GM12874 (cell line): Measurements from ENCODE around the gene PRKCZ.

Experiments
- TF ChIP-seq, protein P1 (sequence below): IDR thresholded peaks from 2 replicates; pipeline ENCODE4 v1.5.1; 2011; ENCODE audit warnings: low read depth, mild to moderate bottlenecking, control low read depth, low read length, moderate library complexity; ENCODE audit not compliant: insufficient read depth

The PRKCZ gene

GRCh38 chr1:2101946-2102345 is 51.7 kb downstream of the PRKCZ start:
- TF ChIP-seq, protein P1, sequence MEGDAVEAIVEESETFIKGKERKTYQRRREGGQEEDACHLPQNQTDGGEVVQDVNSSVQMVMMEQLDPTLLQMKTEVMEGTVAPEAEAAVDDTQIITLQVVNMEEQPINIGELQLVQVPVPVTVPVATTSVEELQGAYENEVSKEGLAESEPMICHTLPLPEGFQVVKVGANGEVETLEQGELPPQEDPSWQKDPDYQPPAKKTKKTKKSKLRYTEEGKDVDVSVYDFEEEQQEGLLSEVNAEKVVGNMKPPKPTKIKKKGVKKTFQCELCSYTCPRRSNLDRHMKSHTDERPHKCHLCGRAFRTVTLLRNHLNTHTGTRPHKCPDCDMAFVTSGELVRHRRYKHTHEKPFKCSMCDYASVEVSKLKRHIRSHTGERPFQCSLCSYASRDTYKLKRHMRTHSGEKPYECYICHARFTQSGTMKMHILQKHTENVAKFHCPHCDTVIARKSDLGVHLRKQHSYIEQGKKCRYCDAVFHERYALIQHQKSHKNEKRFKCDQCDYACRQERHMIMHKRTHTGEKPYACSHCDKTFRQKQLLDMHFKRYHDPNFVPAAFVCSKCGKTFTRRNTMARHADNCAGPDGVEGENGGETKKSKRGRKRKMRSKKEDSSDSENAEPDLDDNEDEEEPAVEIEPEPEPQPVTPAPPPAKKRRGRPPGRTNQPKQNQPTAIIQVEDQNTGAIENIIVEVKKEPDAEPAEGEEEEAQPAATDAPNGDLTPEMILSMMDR = no peak

- TF ChIP-seq, protein P1 = no peak
Measured at GRCh38 chr1:2102753-2103152, 52.5 kb downstream of the PRKCZ start.

DNA sequence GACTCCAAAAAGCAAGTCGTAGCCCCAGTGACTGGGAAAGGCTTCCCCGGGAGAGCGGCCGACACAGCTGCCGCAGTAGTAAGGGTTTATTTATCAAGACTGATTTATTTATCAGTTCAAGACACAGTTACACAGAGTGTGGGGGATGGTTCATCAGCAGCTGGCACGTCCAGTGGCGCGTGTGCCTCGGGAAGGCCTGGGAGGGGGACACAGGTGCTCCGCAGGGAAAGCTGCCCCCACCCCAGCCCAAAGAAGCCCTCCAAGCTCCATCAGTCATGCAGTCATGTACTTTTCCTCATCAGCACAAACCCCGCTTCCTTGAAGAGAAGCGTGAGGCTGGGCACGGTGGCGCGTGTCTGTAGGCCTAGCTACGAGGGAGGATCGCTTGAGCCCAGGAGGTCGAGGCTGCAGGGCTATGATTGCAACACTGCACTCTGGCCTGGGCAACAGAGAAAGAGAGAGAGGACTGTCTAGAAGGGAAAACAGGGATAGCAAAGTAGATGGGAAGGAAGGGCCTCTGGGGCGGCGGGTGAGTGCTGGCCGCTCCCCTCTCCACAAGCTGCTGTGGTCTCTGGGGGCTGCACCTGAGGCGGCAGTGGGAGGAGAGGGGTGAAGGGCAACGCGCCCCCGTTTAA is 53.2 kb downstream of the PRKCZ start:
- TF ChIP-seq, protein P1 = no peak

DNA sequence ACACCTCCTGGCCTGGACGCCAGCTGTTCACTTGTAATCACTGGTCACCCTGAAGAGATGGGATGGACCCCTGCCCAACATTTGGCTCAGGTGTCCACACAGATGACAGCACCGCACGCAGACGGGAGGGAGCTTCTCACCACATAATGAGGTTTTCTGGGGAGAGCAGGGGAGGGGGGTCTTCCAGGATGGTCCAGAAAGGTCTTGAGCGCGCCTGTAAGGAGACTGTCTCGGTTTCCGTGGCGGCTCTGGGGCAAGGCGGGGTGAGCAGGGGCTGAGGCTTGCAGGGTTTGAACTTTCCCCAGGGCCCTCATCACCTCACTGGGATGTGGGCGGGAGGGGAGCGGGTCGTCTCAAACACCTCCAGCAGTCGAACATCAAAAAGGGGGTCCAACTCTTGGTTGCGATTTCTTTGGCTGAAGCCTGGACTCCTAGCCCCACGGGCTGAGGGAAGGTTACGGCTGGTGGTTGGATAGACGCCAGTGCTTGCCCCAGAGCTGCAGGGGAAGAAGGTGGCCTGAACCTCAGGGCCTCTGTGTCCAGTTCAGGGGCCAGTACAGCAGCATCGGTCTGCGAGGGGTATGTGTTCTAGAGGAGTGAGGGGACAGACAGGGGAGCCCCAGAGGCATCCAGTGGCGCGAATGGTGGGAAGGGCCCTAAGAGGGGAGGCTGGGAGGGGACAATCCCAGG is 53.8 kb downstream of the PRKCZ start:
- TF ChIP-seq, protein P1 = no peak

DNA sequence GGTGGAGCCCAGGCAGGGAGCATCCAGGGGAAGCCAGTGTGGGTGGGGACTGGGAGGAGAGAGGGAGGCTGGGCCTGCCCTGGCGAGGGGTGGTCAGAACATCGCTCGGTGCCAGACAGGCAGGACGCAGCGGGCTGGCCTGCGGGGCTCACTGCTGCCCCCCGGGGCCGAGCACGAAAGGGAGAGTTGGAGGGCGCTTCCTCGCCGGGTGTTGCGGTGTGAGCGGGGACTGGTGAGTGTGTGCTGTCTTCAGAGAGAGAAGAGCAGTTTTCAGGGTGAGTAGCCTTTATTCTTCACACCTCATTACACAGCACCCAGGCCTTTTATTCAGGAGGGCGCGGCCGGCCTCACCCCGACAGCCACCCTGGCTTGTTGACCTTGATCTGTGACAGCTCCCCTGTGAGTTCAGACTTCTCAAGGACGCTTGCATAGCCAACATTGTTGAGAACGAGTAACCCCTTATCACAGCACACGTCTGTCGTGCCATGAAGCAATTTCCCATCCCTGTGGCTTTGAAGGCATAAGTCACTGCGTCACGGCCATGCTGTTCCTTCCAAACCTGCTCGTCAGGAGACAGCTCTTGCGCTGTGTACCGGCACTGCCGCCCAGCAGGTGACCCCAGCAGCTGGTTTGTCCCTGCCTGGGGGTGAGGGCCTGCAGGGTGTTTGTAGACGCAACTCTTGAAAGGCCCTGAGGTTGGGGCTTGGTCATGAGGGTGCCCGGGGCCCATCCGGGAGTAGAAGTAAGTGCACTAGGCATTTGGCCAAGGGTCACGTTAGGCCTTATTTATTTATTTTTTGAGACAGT is 54.6 kb downstream of the PRKCZ start:
- TF ChIP-seq, protein P1 = no peak

- TF ChIP-seq, protein P1 = no peak
Measured at GRCh38 chr1:2105781-2106524, 55.7 kb downstream of the PRKCZ start.
